HFF-Myc (cell line): ENCODE results near the gene CHAF1A.
A peak's percentile ranks its signal among the peaks of the same experiment; 100 is the strongest.

Source experiments
- DNase-seq: peaks from one replicate; pipeline ENCODE4 v3.0.0-alpha.2; 2011; ENCODE audit warnings: low read depth; ENCODE audit errors: extremely low read depth
- H3K4me3 ChIP-seq: replicated peaks from 2 replicates; pipeline ENCODE4 v1.5.1; 2011; ENCODE audit warnings: low read depth, mild to moderate bottlenecking, control low read depth, low read length
- CTCF ChIP-seq: IDR thresholded peaks from 2 replicates; pipeline ENCODE4 v1.5.1; 2012; ENCODE audit warnings: mild to moderate bottlenecking, low read depth, low read length, control low read depth; ENCODE audit errors: missing control alignments

Gene CHAF1A

GRCh38 chr19:4371247-4372164 is 30.9 kb upstream of the CHAF1A start:
- no peak for TF ChIP-seq CTCF
- H3K4me3 ChIP-seq = no peak overlapping the region
- no peak for DNase-seq

- no peak for TF ChIP-seq CTCF
- H3K4me3 ChIP-seq = no peak overlapping the region
- DNase-seq = no peak
Measured at GRCh38 chr19:4372165-4373012, 30.1 kb upstream of the CHAF1A start.

GRCh38 chr19:4373013-4373367 is 29.4 kb upstream of the CHAF1A start:
- no peak for DNase-seq
- no peak for TF ChIP-seq CTCF

GRCh38 chr19:4373601-4374497 is 28.6 kb upstream of the CHAF1A start:
- no peak for DNase-seq
- peak overlapping the region; percentile 20; the same call in 1 of the 2 replicates for H3K4me3 ChIP-seq
- TF ChIP-seq CTCF = no peak

More at GRCh38 chr19:4373013-4373367, 29.4 kb upstream of the CHAF1A start:
- no peak overlapping the region for H3K4me3 ChIP-seq

GRCh38 chr19:4374498-4375163 is 27.8 kb upstream of the CHAF1A start:
- H3K4me3 ChIP-seq = peak overlapping the region; percentile 20
- no peak for TF ChIP-seq CTCF
- DNase-seq = no peak
